IMR-90 (cell line): ENCODE data around the gene PRPS2. TPM values are rescaled to one million over a fixed set of nuclear protein-coding genes. Genes with fewer than 3 reads are reported as not detected.

Experiments used
- ATAC-seq: fragments of 200-7000 bp; cut with Tn5 transposase; 2 replicates; pipeline ENCODE4 v1.9.1; 2020; ENCODE audit warnings: low read depth, mild to moderate bottlenecking, moderate library complexity
- BruUV-seq: library from RNA; stranded (reverse); fragments of 400-500 nt; replicated peaks from 2 replicates; lab custom pipeline; 2021; lab: Mats Ljungman, UMichigan
- CTCF ChIA-PET: fragments of 300-600 bp; formaldehyde crosslinking; extraction: SDS; loops from one replicate; lab custom pipeline; 2021; ENCODE audit warnings: antibody characterized with exemption; lab: Yijun Ruan, JAX
- POLR2A ChIA-PET: fragments of 300-600 bp; sonication (Branson Sonifier 250); formaldehyde crosslinking; loops from one replicate; lab custom pipeline; 2022; ENCODE audit warnings: antibody characterized with exemption; ENCODE audit not compliant: unreplicated experiment; lab: Charles Lee
- DNase-seq: peaks from one replicate; pipeline ENCODE4 v3.0.0; 2013
- H2AFZ ChIP-seq: replicated peaks from 2 replicates; pipeline ENCODE3; 2013; ENCODE audit warnings: low read length, mild to moderate bottlenecking; ENCODE audit not compliant: poor library complexity
- H2AK5ac ChIP-seq: 2 replicates; pipeline ENCODE4 v1.6.1; 2013; ENCODE audit warnings: low read depth, low read length, inconsistent platforms
- H2AK9ac ChIP-seq: replicated peaks from 2 replicates; pipeline ENCODE3; 2013; ENCODE audit warnings: mild to moderate bottlenecking, low read depth, low read length, moderate library complexity; ENCODE audit not compliant: poor library complexity
- H2BK120ac ChIP-seq: 2 replicates; pipeline ENCODE4 v1.6.1; 2013; ENCODE audit warnings: low read depth, low read length, inconsistent platforms
- H2BK15ac ChIP-seq: 3 replicates; pipeline ENCODE4 v1.6.1; 2013; ENCODE audit warnings: low read depth, low read length, inconsistent platforms
- H2BK20ac ChIP-seq: 2 replicates; pipeline ENCODE4 v1.6.1; 2013; ENCODE audit warnings: low read depth, mild to moderate bottlenecking, inconsistent platforms, low read length, moderate library complexity
- H2BK5ac ChIP-seq: 2 replicates; pipeline ENCODE4 v1.6.1; 2013; ENCODE audit warnings: mild to moderate bottlenecking, low read depth, low read length, inconsistent platforms; ENCODE audit not compliant: poor library complexity, severe bottlenecking
- H3K14ac ChIP-seq: replicated peaks from 2 replicates; pipeline ENCODE4 v1.6.1; 2013; ENCODE audit warnings: low read depth, low read length, inconsistent platforms
- H3K18ac ChIP-seq: 2 replicates; pipeline ENCODE4 v1.6.1; 2013; ENCODE audit warnings: low read depth, low read length, control low read depth
- H3K23ac ChIP-seq: 2 replicates; pipeline ENCODE4 v1.6.1; 2013; ENCODE audit warnings: low read depth, low read length, inconsistent platforms
- H3K27ac ChIP-seq: 2 replicates; pipeline ENCODE4 v1.5.1; 2013; ENCODE audit warnings: mild to moderate bottlenecking, control low read depth, low read length; ENCODE audit not compliant: insufficient read depth
- H3K27me3 ChIP-seq: 2 replicates; pipeline ENCODE4 v1.6.1; 2013; ENCODE audit warnings: low read length; ENCODE audit not compliant: control insufficient read depth, insufficient read depth
- H3K36me3 ChIP-seq: 2 replicates; pipeline ENCODE4 v1.6.1; 2013; ENCODE audit warnings: low read length, mixed read lengths; ENCODE audit not compliant: control insufficient read depth, insufficient read depth
- H3K4ac ChIP-seq: 2 replicates; pipeline ENCODE4 v1.6.1; 2013; ENCODE audit warnings: low read depth, low read length, inconsistent platforms
- H3K4me1 ChIP-seq: 2 replicates; pipeline ENCODE4 v1.6.1; 2013; ENCODE audit warnings: low read length, mixed read lengths; ENCODE audit not compliant: control insufficient read depth, insufficient read depth
- H3K4me2 ChIP-seq: 2 replicates; pipeline ENCODE4 v1.6.1; 2013; ENCODE audit warnings: low read depth, mild to moderate bottlenecking, control low read depth, low read length, moderate library complexity
- H3K4me3 ChIP-seq: 2 replicates; pipeline ENCODE4 v1.5.1; 2013; ENCODE audit warnings: low read depth, mild to moderate bottlenecking, control low read depth, low read length, moderate library complexity; ENCODE audit not compliant: insufficient read depth
- H3K56ac ChIP-seq: 2 replicates; pipeline ENCODE4 v1.6.1; 2013; ENCODE audit warnings: low read length, inconsistent platforms; ENCODE audit not compliant: insufficient read depth; ENCODE audit errors: extremely low read depth
- H3K79me1 ChIP-seq, 2 experiments: 2 replicates each; pipeline ENCODE4 v1.6.1; 2013; ENCODE audit warnings: low read length in 2 of 2, inconsistent platforms in 1 of 2, low read depth in 1 of 2
- H3K9ac ChIP-seq: 2 replicates; pipeline ENCODE4 v1.6.1; 2013; ENCODE audit warnings: low read depth, low read length, control low read depth
- H3K9me1 ChIP-seq: 2 replicates; pipeline ENCODE4 v1.6.1; 2013; ENCODE audit warnings: low read length, inconsistent platforms; ENCODE audit not compliant: insufficient read depth
- H3K9me3 ChIP-seq: 2 replicates; pipeline ENCODE4 v1.6.1; 2013; ENCODE audit warnings: low read length; ENCODE audit not compliant: control insufficient read depth, insufficient read depth
- H4K20me1 ChIP-seq: 2 replicates; pipeline ENCODE4 v1.6.1; 2013; ENCODE audit warnings: low read length, inconsistent platforms; ENCODE audit not compliant: insufficient read depth
- H4K5ac ChIP-seq: 2 replicates; pipeline ENCODE4 v1.6.1; 2013; ENCODE audit warnings: mild to moderate bottlenecking, low read depth, low read length, control low read depth
- H4K8ac ChIP-seq, 2 experiments: 2 replicates each; pipeline ENCODE4 v1.6.1; 2013; ENCODE audit warnings: low read depth in 2 of 2, low read length in 2 of 2, control low read depth in 1 of 2, inconsistent platforms in 1 of 2
- H4K91ac ChIP-seq: 2 replicates; pipeline ENCODE4 v1.6.1; 2013; ENCODE audit warnings: low read depth, low read length, inconsistent platforms; ENCODE audit not compliant: insufficient read depth
- BHLHE40 ChIP-seq: fragments of 150-350 bp; IDR thresholded peaks from 2 replicates; pipeline ENCODE4 v1.6.1; 2016; ENCODE audit warnings: mild to moderate bottlenecking, low read depth, low read length
- CEBPB ChIP-seq: IDR thresholded peaks from 2 replicates; pipeline ENCODE4 v1.6.1; 2012; ENCODE audit warnings: low read depth, low read length, improper control_type of control experiment
- CHD1 ChIP-seq: IDR thresholded peaks from 2 replicates; pipeline ENCODE4 v1.6.1; 2012; ENCODE audit warnings: low read depth, low read length, improper control_type of control experiment
- ELK1 ChIP-seq: fragments of 150-350 bp; IDR thresholded peaks from 2 replicates; pipeline ENCODE4 v1.6.1; 2016; ENCODE audit warnings: low read depth, mild to moderate bottlenecking, low read length, moderate library complexity, borderline replicate concordance
- FOS ChIP-seq: fragments of 150-350 bp; IDR thresholded peaks from 2 replicates; pipeline ENCODE4 v1.6.1; 2016; ENCODE audit warnings: low read depth, low read length
- MAFK ChIP-seq: IDR thresholded peaks from 2 replicates; pipeline ENCODE4 v1.6.1; 2012; ENCODE audit warnings: low read depth, low read length, improper control_type of control experiment
- MAZ ChIP-seq: IDR thresholded peaks from 2 replicates; pipeline ENCODE4 v1.6.1; 2012; ENCODE audit warnings: low read depth, mild to moderate bottlenecking, low read length, improper control_type of control experiment, moderate library complexity, borderline replicate concordance
- MXI1 ChIP-seq: IDR thresholded peaks from 2 replicates; pipeline ENCODE4 v1.6.1; 2012; ENCODE audit warnings: low read depth, mild to moderate bottlenecking, low read length, moderate library complexity, borderline replicate concordance
- NFE2L2 ChIP-seq: fragments of 150-350 bp; IDR thresholded peaks from 2 replicates; pipeline ENCODE4 v1.6.1; 2016; ENCODE audit warnings: low read depth, mild to moderate bottlenecking, low read length
- POLR2A ChIP-seq: IDR thresholded peaks from 2 replicates; pipeline ENCODE4 v1.6.1; 2012; ENCODE audit warnings: mild to moderate bottlenecking, low read depth, low read length
- RAD21 ChIP-seq: IDR thresholded peaks from 2 replicates; pipeline ENCODE4 v1.6.1; 2012; ENCODE audit warnings: low read length, improper control_type of control experiment
- RCOR1 ChIP-seq: IDR thresholded peaks from 2 replicates; pipeline ENCODE4 v1.6.1; 2012; ENCODE audit warnings: mild to moderate bottlenecking, low read length, improper control_type of control experiment; ENCODE audit not compliant: insufficient replicate concordance
- RFX5 ChIP-seq: IDR thresholded peaks from 2 replicates; pipeline ENCODE4 v1.8.0; 2012; ENCODE audit warnings: low read depth, mild to moderate bottlenecking, low read length, moderate library complexity
- SMC3 ChIP-seq: fragments of 150-350 bp; IDR thresholded peaks from 2 replicates; pipeline ENCODE4 v1.6.1; 2016; ENCODE audit warnings: low read depth, mild to moderate bottlenecking, antibody characterized with exemption, low read length, moderate library complexity
- USF2 ChIP-seq: fragments of 150-350 bp; IDR thresholded peaks from 2 replicates; pipeline ENCODE4 v1.6.1; 2017; ENCODE audit warnings: mild to moderate bottlenecking, antibody characterized with exemption, low read length, low read depth
- WGBS, 2 experiments: methylation state at CpG; one replicate each; pipeline versions ENCODE4 v1.1.5 to v1.1.7; 2013; ENCODE audit warnings: missing lambda C conversion rate in 2 of 2; ENCODE audit not compliant: insufficient read length in 1 of 2; ENCODE audit errors: extremely low coverage in 2 of 2; 5-methylcytosine and 5-hydroxymethylcytosine counted together
- dilution Hi-C: fragments of 300-500 bp; cut with HindIII; formaldehyde crosslinking; loops from one replicate; pipeline ENCODE4 v1.14.3; 2018; ENCODE audit warnings: low sequenced_read_pairs; ENCODE audit not compliant: unreplicated experiment
- in situ Hi-C: fragments of 300-500 bp; cut with MboI; formaldehyde crosslinking; loops from 3 replicates; pipeline ENCODE4 v1.14.3; 2019; ENCODE audit warnings: low sequenced_read_pairs, inconsistent platforms, mixed read lengths
- intact Hi-C: fragments of 100-400 bp; cut with micrococcal nuclease; formaldehyde crosslinking; loops from 2 replicates; pipeline ENCODE4 v1.10.0; 2022
- polyA plus RNA-seq, 3 experiments: library from polyadenylated mRNA; depleted of rRNA; stranded (reverse); fragments of >200 nt; gene quantifications; 2 replicates each; pipeline ENCODE4 v1.2.3, GENCODE V29; 2012; ENCODE audit warnings: low replicate concordance in 1 of 3
- total RNA-seq: library from RNA; depleted of rRNA; stranded (reverse); fragments of >200 nt; gene quantifications from 2 replicates; pipeline ENCODE4 v1.2.3, GENCODE V29; 2012
- TF ChIP-seq, protein P1 (sequence below): conservative IDR thresholded peaks from 2 replicates; pipeline ENCODE4 v1.5.1; 2012; ENCODE audit warnings: mild to moderate bottlenecking, low read depth, low read length, improper control_type of control experiment

The PRPS2 gene
- total and polyA plus RNA-seq, 2 of the 4 experiments (the other 2 are of a cell fraction) = 20.4 to 48.0 TPM

GRCh38 chrX:12753366-12753765, 37.8 kb upstream of the PRPS2 start:
- ChIA-PET CTCF (no interaction called here), POLR2A (no interaction called here)
- intact Hi-C loops (no loop called here), in situ Hi-C loops (no loop called here), dilution Hi-C loops (no loop called here)
- H3K14ac ChIP-seq = no peak overlapping the region
- no peak overlapping the region for H3K4me2 ChIP-seq
- no peak overlapping the region for H3K4me3 ChIP-seq
- no peak overlapping the region for H2BK15ac ChIP-seq
- no peak overlapping the region for H3K56ac ChIP-seq
- H3K9ac ChIP-seq = no peak overlapping the region
- no peak for DNase-seq
- no peak overlapping the region for H3K23ac ChIP-seq
- no peak overlapping the region for H2BK20ac ChIP-seq
- no peak overlapping the region for H4K8ac ChIP-seq
- no peak overlapping the region for H3K27ac ChIP-seq
- H3K9me1 ChIP-seq = no peaks in the 10 kb centered on the region
- no CpG with 5 or more reads among the region's 2 CpGs for WGBS, 2 experiments
- no TSS peak for BruUV-seq
- no peak overlapping the region for H2AK5ac ChIP-seq
- H3K9me3 ChIP-seq = no peaks in the 10 kb centered on the region
- H4K5ac ChIP-seq = no peak overlapping the region
- TF ChIP-seq NFE2L2 (no peak), ELK1 (no peak), SMC3 (no peak), RFX5 (no peak), MXI1 (no peak), POLR2A (no peak), BHLHE40 (no peak), USF2 (no peak), MAZ (no peak), CEBPB (no peak), RAD21 (no peak), FOS (no peak), MAFK (no peak), RCOR1 (no peak), CHD1 (no peak)
- TF ChIP-seq, protein P1, sequence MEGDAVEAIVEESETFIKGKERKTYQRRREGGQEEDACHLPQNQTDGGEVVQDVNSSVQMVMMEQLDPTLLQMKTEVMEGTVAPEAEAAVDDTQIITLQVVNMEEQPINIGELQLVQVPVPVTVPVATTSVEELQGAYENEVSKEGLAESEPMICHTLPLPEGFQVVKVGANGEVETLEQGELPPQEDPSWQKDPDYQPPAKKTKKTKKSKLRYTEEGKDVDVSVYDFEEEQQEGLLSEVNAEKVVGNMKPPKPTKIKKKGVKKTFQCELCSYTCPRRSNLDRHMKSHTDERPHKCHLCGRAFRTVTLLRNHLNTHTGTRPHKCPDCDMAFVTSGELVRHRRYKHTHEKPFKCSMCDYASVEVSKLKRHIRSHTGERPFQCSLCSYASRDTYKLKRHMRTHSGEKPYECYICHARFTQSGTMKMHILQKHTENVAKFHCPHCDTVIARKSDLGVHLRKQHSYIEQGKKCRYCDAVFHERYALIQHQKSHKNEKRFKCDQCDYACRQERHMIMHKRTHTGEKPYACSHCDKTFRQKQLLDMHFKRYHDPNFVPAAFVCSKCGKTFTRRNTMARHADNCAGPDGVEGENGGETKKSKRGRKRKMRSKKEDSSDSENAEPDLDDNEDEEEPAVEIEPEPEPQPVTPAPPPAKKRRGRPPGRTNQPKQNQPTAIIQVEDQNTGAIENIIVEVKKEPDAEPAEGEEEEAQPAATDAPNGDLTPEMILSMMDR = no peak
- no peaks in the 10 kb centered on the region for H4K20me1 ChIP-seq
- H2BK5ac ChIP-seq = no peak overlapping the region
- ATAC-seq = no peak
- no peaks in the 10 kb centered on the region for H3K79me1 ChIP-seq
- H3K36me3 ChIP-seq = no peaks in the 10 kb centered on the region
- no peak overlapping the region for H4K91ac ChIP-seq
- no peak overlapping the region for H2BK120ac ChIP-seq
- no peak overlapping the region for H2AFZ ChIP-seq
- H2AK9ac ChIP-seq = no peak overlapping the region
- H3K4me1 ChIP-seq = no peaks in the 10 kb centered on the region
- no peaks in the 10 kb centered on the region for H3K27me3 ChIP-seq
- H3K18ac ChIP-seq = no peak overlapping the region
- no peak overlapping the region for H3K4ac ChIP-seq
